SK-N-SH treated with all-trans-retinoic acid at 6 μM for 48 hours (cell line): ENCODE measurements around the gene ADAM23.

Source experiments
- ATAC-seq: fragments of 200-7000 bp; cut with Tn5 transposase; 3 replicates; pipeline ENCODE4 v1.9.1; 2020; ENCODE audit warnings: mild to moderate bottlenecking, moderate library complexity
- ARNTL ChIP-seq: fragments of 450-650 bp; formaldehyde crosslinking; IDR thresholded peaks from 2 replicates; pipeline ENCODE4 v1.5.0; 2020; ENCODE audit warnings: low read depth, mild to moderate bottlenecking, moderate library complexity, borderline replicate concordance
- BACH2 ChIP-seq: fragments of 250-450 bp; sonication (Bioruptor Pico); IDR thresholded peaks from 2 replicates; pipeline ENCODE4 v1.9.0; 2021; ENCODE audit warnings: mild to moderate bottlenecking, borderline replicate concordance
- CSDC2 ChIP-seq: fragments of 250-450 bp; sonication (Bioruptor Pico); IDR thresholded peaks from 2 replicates; pipeline ENCODE4 v1.5.0; 2020; ENCODE audit warnings: mild to moderate bottlenecking, moderate library complexity
- ESRRG ChIP-seq: fragments of 250-450 bp; sonication (Bioruptor Pico); IDR thresholded peaks from 2 replicates; pipeline ENCODE4 v1.6.1; 2021; ENCODE audit warnings: mild to moderate bottlenecking
- GLIS3 ChIP-seq: fragments of 250-450 bp; sonication (Bioruptor Pico); IDR thresholded peaks from 2 replicates; pipeline ENCODE4 v1.5.0; 2020; ENCODE audit warnings: mild to moderate bottlenecking, moderate library complexity
- ISL1 ChIP-seq: fragments of 250-450 bp; sonication (Bioruptor Pico); IDR thresholded peaks from 2 replicates; pipeline ENCODE4 v2.1.2; 2022; ENCODE audit warnings: mild to moderate bottlenecking, moderate library complexity
- OSR1 ChIP-seq: fragments of 250-450 bp; sonication (Bioruptor Pico); IDR thresholded peaks from 2 replicates; pipeline ENCODE4 v1.8.0; 2022; ENCODE audit warnings: moderate library complexity, mild to moderate bottlenecking, inconsistent platforms
- PPARA ChIP-seq: fragments of 250-450 bp; sonication (Bioruptor Pico); IDR thresholded peaks from 2 replicates; pipeline ENCODE4 v1.5.0; 2020; ENCODE audit warnings: mild to moderate bottlenecking, borderline replicate concordance
- RARB ChIP-seq: fragments of 250-450 bp; sonication (Bioruptor Pico); IDR thresholded peaks from 2 replicates; pipeline ENCODE4 v1.8.0; 2021; ENCODE audit warnings: mild to moderate bottlenecking, moderate library complexity
- SNAI2 ChIP-seq: fragments of 250-450 bp; sonication (Bioruptor Pico); IDR thresholded peaks from 2 replicates; pipeline ENCODE4 v1.5.0; 2020; ENCODE audit warnings: mild to moderate bottlenecking, moderate library complexity
- TCF4 ChIP-seq: fragments of 250-450 bp; sonication (Bioruptor Pico); IDR thresholded peaks from 2 replicates; pipeline ENCODE4 v1.8.0; 2021; ENCODE audit warnings: mild to moderate bottlenecking, moderate library complexity, borderline replicate concordance
- TOX ChIP-seq: fragments of 250-450 bp; sonication (Bioruptor Pico); IDR thresholded peaks from 2 replicates; pipeline ENCODE4 v1.8.0; 2021; ENCODE audit warnings: mild to moderate bottlenecking, moderate library complexity, borderline replicate concordance
- ZC3H10 ChIP-seq: fragments of 250-450 bp; sonication (Bioruptor Pico); IDR thresholded peaks from 2 replicates; pipeline ENCODE4 v1.5.1; 2021; ENCODE audit warnings: mild to moderate bottlenecking, moderate library complexity
- ZFP3 ChIP-seq: fragments of 250-450 bp; sonication (Bioruptor Pico); IDR thresholded peaks from 2 replicates; pipeline ENCODE4 v1.5.0; 2020; ENCODE audit warnings: mild to moderate bottlenecking, moderate library complexity
- ZFP30 ChIP-seq: fragments of 450-650 bp; formaldehyde crosslinking; IDR thresholded peaks from 2 replicates; pipeline ENCODE4 v1.5.0; 2022; ENCODE audit warnings: mild to moderate bottlenecking, moderate library complexity
- ZNF70 ChIP-seq: fragments of 450-650 bp; formaldehyde crosslinking; IDR thresholded peaks from 2 replicates; pipeline ENCODE4 v1.5.0; 2020; ENCODE audit warnings: mild to moderate bottlenecking, moderate library complexity
- TF ChIP-seq, protein P1 (sequence below): fragments of 250-450 bp; sonication (Bioruptor Pico); IDR thresholded peaks from 2 replicates; pipeline ENCODE4 v1.8.0; 2021; ENCODE audit warnings: low read depth, mild to moderate bottlenecking, moderate library complexity, borderline replicate concordance
- TF ChIP-seq, protein P2 (sequence below): fragments of 250-450 bp; sonication (Bioruptor Pico); IDR thresholded peaks from 2 replicates; pipeline ENCODE4 v1.8.0; 2020; ENCODE audit warnings: mild to moderate bottlenecking, moderate library complexity, borderline replicate concordance
- TF ChIP-seq, protein P3 (sequence below): fragments of 250-450 bp; sonication (Bioruptor Pico); IDR thresholded peaks from 2 replicates; pipeline ENCODE4 v1.5.1; 2021; ENCODE audit warnings: mild to moderate bottlenecking, moderate library complexity
- TF ChIP-seq, protein P4 (sequence below): fragments of 250-450 bp; sonication (Bioruptor Pico); IDR thresholded peaks from 2 replicates; pipeline ENCODE4 v1.5.0; 2020; ENCODE audit warnings: mild to moderate bottlenecking, moderate library complexity
- TF ChIP-seq, protein P5 (sequence below): fragments of 250-450 bp; sonication (Bioruptor Pico); IDR thresholded peaks from 2 replicates; pipeline ENCODE4 v1.5.1; 2020; ENCODE audit warnings: low read depth, mild to moderate bottlenecking, moderate library complexity

Gene ADAM23

DNA sequence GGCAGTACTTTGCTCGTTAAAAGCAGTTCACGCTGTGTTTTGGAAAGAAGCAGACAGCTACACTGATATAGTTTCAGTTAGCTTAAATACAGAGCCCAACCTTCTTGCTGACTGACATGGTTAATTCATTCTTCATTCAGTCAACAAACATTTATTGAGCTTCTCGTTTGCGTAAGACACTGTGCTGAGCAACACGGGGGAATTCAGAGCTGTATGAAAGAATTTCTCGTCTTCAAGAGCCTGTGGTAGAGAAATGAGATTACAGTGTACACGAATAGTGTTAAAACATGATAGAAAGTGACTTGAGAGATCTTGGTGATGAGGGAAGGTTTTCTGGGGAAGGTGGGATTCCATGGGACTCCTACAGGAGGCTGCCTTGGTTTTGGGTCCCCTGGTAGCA, 44.7 kb downstream of the ADAM23 start:
- TF ChIP-seq BACH2 (CRISPR knock-in tag) (no peak), ARNTL (no peak), PPARA (no peak), TCF4 (CRISPR knock-in tag) (no peak), ZFP3 (CRISPR knock-in tag) (no peak), GLIS3 (CRISPR knock-in tag) (no peak), ZFP30 (no peak), ZC3H10 (CRISPR knock-in tag) (no peak), OSR1 (CRISPR knock-in tag) (no peak)
- TF ChIP-seq, protein P1, sequence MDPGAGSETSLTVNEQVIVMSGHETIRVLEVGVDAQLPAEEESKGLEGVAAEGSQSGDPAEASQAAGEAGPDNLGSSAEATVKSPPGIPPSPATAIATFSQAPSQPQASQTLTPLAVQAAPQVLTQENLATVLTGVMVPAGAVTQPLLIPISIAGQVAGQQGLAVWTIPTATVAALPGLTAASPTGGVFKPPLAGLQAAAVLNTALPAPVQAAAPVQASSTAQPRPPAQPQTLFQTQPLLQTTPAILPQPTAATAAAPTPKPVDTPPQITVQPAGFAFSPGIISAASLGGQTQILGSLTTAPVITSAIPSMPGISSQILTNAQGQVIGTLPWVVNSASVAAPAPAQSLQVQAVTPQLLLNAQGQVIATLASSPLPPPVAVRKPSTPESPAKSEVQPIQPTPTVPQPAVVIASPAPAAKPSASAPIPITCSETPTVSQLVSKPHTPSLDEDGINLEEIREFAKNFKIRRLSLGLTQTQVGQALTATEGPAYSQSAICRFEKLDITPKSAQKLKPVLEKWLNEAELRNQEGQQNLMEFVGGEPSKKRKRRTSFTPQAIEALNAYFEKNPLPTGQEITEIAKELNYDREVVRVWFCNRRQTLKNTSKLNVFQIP: no peak
- TF ChIP-seq, protein P2, sequence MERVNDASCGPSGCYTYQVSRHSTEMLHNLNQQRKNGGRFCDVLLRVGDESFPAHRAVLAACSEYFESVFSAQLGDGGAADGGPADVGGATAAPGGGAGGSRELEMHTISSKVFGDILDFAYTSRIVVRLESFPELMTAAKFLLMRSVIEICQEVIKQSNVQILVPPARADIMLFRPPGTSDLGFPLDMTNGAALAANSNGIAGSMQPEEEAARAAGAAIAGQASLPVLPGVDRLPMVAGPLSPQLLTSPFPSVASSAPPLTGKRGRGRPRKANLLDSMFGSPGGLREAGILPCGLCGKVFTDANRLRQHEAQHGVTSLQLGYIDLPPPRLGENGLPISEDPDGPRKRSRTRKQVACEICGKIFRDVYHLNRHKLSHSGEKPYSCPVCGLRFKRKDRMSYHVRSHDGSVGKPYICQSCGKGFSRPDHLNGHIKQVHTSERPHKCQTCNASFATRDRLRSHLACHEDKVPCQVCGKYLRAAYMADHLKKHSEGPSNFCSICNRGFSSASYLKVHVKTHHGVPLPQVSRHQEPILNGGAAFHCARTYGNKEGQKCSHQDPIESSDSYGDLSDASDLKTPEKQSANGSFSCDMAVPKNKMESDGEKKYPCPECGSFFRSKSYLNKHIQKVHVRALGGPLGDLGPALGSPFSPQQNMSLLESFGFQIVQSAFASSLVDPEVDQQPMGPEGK: no peak
- TF ChIP-seq, protein P3, sequence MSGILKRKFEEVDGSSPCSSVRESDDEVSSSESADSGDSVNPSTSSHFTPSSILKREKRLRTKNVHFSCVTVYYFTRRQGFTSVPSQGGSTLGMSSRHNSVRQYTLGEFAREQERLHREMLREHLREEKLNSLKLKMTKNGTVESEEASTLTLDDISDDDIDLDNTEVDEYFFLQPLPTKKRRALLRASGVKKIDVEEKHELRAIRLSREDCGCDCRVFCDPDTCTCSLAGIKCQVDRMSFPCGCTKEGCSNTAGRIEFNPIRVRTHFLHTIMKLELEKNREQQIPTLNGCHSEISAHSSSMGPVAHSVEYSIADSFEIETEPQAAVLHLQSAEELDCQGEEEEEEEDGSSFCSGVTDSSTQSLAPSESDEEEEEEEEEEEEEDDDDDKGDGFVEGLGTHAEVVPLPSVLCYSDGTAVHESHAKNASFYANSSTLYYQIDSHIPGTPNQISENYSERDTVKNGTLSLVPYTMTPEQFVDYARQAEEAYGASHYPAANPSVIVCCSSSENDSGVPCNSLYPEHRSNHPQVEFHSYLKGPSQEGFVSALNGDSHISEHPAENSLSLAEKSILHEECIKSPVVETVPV (CRISPR knock-in tag): no peak
- TF ChIP-seq, protein P4, sequence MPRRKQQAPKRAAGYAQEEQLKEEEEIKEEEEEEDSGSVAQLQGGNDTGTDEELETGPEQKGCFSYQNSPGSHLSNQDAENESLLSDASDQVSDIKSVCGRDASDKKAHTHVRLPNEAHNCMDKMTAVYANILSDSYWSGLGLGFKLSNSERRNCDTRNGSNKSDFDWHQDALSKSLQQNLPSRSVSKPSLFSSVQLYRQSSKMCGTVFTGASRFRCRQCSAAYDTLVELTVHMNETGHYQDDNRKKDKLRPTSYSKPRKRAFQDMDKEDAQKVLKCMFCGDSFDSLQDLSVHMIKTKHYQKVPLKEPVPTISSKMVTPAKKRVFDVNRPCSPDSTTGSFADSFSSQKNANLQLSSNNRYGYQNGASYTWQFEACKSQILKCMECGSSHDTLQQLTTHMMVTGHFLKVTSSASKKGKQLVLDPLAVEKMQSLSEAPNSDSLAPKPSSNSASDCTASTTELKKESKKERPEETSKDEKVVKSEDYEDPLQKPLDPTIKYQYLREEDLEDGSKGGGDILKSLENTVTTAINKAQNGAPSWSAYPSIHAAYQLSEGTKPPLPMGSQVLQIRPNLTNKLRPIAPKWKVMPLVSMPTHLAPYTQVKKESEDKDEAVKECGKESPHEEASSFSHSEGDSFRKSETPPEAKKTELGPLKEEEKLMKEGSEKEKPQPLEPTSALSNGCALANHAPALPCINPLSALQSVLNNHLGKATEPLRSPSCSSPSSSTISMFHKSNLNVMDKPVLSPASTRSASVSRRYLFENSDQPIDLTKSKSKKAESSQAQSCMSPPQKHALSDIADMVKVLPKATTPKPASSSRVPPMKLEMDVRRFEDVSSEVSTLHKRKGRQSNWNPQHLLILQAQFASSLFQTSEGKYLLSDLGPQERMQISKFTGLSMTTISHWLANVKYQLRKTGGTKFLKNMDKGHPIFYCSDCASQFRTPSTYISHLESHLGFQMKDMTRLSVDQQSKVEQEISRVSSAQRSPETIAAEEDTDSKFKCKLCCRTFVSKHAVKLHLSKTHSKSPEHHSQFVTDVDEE (CRISPR knock-in tag): no peak
- no peak for ATAC-seq

DNA sequence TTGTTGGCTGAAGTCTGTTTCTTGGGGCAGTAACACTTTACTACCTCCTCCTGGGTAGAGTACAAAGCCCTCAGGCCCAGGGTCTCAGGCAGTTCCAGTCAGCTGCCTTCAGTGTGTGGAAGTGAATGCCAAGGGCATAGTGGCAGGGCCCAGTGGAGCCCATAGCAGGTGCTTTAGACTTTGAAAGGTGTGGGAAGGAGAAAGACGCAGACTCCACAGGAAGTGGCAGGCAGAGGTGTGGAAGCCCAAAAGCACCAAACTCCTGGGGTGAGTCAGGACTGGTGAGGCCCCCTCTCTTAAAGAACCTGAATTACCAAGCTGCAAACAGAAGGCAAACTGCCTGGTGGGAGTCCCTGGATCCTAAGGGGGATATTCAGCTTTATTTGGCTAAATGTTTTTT, 45.3 kb downstream of the ADAM23 start:
- ATAC-seq: no peak
- TF ChIP-seq TCF4 (CRISPR knock-in tag) (no peak), GLIS3 (CRISPR knock-in tag) (no peak), OSR1 (CRISPR knock-in tag) (no peak), ZNF70 (CRISPR knock-in tag) (no peak), BACH2 (CRISPR knock-in tag) (no peak), PPARA (no peak), CSDC2 (no peak), ARNTL (no peak), ZFP3 (CRISPR knock-in tag) (no peak), SNAI2 (CRISPR knock-in tag) (no peak), TOX (CRISPR knock-in tag) (no peak), ESRRG (CRISPR knock-in tag) (no peak), ISL1 (CRISPR knock-in tag) (no peak), RARB (CRISPR knock-in tag) (no peak)
- TF ChIP-seq, protein P5, sequence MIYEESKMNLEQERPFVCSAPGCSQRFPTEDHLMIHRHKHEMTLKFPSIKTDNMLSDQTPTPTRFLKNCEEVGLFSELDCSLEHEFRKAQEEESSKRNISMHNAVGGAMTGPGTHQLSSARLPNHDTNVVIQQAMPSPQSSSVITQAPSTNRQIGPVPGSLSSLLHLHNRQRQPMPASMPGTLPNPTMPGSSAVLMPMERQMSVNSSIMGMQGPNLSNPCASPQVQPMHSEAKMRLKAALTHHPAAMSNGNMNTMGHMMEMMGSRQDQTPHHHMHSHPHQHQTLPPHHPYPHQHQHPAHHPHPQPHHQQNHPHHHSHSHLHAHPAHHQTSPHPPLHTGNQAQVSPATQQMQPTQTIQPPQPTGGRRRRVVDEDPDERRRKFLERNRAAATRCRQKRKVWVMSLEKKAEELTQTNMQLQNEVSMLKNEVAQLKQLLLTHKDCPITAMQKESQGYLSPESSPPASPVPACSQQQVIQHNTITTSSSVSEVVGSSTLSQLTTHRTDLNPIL: no peak
- TF ChIP-seq, protein P2: no peak
- TF ChIP-seq, protein P1: no peak
- TF ChIP-seq, protein P3 (CRISPR knock-in tag): no peak
